Measurements from ENCODE around the gene NUCB1.
A peak's percentile ranks its signal among the peaks of the same experiment; 100 is the strongest.
"Not testable (repeated sequence)": the region's sequence is repeated elsewhere in the genome, so short reads cannot be mapped to it uniquely, and the experiment has no call there.

Gene NUCB1

DNA sequence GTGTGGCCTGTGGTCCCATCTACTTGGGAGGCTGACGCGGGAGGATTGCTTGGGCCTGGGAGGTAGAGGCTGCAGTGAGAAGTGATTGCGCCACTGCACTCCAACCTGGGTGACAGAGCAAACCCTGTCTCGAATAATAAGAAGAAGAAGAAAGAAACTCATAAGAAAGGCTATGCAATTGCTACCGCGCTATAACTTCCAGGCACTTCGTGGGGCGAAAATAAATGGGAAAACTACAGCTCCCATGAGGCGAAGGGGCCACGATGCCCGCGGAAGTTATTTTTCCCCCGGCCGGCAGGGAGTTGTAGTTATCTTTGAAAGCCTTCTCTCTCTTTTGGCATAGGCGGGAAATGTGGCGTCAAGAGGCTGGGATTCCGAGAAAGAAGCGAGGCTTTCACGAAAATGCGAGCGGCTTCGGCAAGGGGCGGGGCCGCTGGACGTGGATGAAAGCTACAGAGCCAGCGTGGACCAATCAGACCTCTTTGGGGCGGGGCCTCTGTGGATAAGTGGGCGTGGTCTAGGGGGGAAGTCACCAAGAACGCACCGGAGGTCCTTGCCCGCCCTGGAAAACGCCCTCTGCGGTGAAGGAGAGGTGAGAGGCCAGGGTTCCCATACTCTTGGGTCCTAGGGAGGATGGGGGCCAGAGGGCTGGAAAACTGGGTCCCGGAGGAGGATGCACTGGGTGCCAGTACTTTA, at the start of gene NUCB1:
NUCB1 (plus strand) TSS at position 532 of the 696 bp plus-strand sequence. CDS start 485 bp downstream, outside the sequence.
- peak; percentile 98 for FAIRE-seq

DNA sequence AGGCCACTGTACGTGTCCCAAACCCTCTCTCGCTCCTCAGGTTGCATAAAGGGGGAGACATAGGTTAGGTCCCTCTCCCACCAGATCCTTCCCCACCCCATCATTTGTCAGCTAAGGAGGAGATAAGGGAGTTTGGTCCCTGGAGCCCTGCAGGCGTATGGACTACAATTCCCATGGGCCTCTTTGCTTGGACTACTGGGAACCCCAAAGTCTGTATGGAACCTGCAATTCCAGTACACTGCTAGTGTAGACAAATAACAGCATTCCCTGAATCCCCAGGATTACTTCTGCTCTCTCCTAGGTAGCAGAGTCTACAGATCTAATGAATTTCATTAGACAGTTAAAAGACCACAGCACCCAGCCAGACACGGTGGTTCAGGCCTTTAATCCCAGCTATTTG, 47.8 kb upstream of the NUCB1 start:
- no peak for FAIRE-seq

GRCh38 chr19:48853483-48853882, 46.6 kb upstream of the NUCB1 start:
- no peak for FAIRE-seq

- FAIRE-seq = no peak
Observed at GRCh38 chr19:48854103-48854502, 46.0 kb upstream of the NUCB1 start.

DNA sequence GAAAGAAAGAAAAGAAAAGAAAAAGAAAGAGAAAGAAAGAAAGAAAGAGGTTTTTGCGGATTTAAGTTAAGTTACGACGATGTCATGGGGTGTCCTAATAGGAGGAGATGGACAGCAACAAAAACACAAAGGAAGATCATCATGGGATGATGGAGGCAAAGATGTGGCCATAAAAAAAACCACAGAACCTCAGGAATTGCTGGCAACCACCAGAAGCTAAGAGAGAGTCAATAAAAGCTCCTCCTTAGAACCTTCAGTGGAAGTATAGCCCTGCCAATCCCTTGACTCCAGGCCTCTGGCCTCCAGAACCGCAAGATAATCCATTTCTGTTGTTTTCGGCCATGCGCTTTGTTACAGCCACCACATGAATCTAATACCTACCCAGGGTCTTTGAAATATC, 43.2 kb upstream of the NUCB1 start:
- FAIRE-seq = no peak

GRCh38 chr19:48858984-48859710, 41.0 kb upstream of the NUCB1 start:
- FAIRE-seq = no peak

- no peak for FAIRE-seq
Observed at GRCh38 chr19:48859711-48860572, 40.2 kb upstream of the NUCB1 start.

GRCh38 chr19:48861313-48861712, 38.8 kb upstream of the NUCB1 start:
- FAIRE-seq = no peak

DNA sequence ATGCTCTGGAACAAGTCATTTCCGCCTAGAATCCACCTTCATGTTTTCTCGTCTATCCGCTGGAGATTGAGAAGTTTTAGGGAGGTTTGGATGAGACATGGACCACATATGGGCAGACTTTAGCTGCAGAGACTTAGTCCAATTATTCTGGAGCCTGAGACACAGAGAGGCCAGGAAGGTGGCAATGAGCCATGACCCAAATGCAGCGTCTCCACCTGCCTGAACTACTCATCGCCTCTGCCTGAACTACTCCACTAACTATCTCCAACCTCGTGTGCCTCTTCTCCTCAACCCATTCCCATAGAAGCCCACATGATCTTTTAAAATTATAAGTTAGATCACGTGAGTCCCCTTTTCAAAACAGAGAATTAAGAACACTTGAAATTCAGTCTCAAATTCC, 37.3 kb upstream of the NUCB1 start:
- FAIRE-seq = no peak

- no peak for FAIRE-seq
Observed at GRCh38 chr19:48866692-48867091, 33.4 kb upstream of the NUCB1 start.

DNA sequence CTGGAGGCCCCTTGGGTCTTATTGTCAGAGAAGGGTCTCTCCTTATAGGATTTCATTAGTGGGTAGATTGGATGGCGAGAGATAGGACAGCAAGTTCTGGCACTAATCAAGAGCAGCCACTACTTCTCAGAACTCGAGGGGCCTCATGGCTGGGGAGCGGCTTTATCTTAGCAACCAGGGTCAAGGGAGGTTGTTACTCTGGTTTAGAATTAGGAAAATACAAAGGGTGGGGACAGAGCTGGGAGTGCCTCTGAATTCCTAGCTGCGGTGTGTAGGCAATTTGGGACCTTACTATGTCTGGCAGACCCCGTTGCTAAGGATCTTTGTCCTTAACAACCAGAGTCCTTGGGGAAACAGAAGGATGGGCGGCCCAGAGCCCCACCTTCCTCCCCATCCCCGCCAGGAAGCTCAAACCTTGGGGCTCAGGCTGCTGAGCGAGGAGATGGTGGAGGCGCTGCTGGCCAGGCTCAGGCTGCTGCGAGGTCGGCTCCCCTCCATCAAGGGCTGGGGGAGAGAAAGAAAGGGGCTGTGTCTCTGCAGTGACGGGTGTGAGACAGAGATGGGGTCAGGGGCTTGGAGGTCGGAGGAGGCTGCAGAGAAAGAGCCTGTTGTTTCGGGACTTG, 32.9 kb upstream of the NUCB1 start:
- no peak for FAIRE-seq

GRCh38 chr19:48867746-48868113, 32.4 kb upstream of the NUCB1 start:
- FAIRE-seq = no peak

DNA sequence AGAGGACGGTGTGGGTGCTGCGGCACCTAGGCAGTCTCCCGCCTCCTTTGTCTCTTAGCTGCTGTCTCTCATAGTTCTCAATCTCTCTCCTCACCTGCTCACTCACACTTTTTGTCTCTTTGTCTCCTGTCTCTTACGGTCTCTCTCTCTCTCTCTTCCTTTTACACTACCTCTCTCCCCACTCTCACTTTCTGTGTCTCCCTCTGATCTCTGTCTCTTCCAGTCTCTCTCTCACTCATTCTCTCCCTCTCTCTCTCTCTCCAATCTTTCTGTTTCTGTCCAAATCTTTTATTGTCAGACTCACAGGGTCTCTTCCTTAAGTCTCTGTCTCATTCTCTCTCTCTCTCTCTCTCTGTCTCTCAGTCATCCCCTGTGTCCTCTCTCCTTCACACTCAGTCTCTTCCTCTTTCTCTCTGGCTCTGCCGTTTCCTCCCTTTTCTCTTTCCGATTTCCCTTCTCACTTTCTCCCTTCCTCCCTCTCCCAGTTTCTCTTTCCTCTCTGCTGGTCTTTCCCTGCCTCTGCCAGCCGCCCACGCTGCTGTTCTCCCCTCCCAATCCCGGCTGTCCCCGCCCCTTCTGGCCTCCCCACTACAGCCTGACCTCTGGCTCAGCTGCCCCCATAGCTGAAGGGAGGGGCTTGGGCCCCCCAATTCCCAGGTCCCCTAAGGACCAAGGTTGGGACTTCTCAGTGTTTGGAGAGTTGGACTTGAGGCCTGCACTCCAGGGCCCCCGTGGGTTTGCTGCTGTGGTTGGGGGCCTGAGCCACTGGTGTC, 31.8 kb upstream of the NUCB1 start, which contains the start of gene PLEKHA4:
PLEKHA4 (minus strand) TSS at position 504 of the 773 bp plus-strand sequence. CDS start 997 bp downstream, outside the sequence.
- FAIRE-seq = no peak

DNA sequence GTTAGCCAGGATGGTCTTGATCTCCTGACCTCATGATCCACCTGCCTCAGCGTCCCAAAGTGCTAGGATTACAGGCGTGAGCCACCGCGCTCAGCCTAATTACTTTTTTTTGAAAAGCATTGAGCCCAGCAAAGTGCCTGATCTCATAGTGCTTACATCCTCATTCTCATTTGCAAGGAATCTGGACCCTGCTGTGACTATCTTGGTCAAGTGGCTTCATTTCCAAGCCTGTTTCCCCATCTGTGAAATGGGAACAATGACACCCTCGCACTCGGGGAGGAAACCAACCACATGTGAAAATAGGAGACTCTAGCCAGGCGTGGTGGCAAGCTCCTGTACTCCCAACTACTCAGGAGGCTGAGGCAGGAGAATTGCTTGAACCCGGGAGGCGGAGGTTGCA, 30.1 kb upstream of the NUCB1 start:
- FAIRE-seq = no peak

DNA sequence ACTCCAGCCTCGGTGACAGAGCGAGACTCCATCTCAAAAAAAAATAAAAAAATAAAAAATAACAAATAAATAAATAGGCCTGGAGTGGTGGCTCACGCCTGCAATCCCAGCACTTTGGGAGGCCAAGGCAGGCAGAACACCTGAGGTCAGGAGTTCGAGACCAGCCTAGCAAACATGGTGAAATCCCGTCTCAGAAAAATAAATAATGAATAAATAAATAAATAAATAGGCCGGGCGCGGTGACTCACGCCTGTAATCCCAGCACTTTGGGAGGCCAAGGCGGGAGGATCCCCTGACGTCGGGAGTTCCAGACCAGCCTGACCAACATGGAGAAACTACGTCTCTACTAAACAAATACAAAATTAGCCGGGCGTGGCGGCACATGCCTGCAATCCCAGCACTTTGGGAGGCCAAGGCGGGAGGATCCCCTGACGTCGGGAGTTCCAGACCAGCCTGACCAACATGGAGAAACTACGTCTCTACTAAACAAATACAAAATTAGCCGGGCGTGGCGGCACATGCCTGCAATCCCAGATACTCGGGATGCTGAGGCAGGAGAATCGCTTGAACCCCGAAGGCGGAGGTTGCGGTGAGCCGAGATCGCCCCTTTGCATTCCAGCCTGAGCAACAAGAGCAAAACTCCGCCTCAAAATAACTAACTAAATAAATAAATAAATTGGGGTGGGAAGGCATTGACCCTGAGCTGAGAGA, 28.5 kb upstream of the NUCB1 start:
- not testable (repeated sequence) for FAIRE-seq

GRCh38 chr19:48872182-48872883, 27.8 kb upstream of the NUCB1 start, which contains the start of gene PPP1R15A:
Gene PPP1R15A, plus strand, starts transcription at chr19:48872421. Its CDS starts 813 bp downstream, at chr19:48873234.
- peak; percentile 94 for FAIRE-seq

- no peak for FAIRE-seq
Observed at GRCh38 chr19:48872884-48873475, 27.1 kb upstream of the NUCB1 start.

GRCh38 chr19:48873476-48874302, 26.4 kb upstream of the NUCB1 start:
- FAIRE-seq = no peak
